Mammary epithelial cell (primary cell): ENCODE results near the gene FAT4.

ENCODE experiments used
- EZH2 ChIP-seq: IDR thresholded peaks from 2 replicates; pipeline ENCODE4 v1.6.1; 2012; ENCODE audit warnings: low read length, inconsistent platforms, borderline replicate concordance
- TF ChIP-seq, protein P1 (sequence below), 2 donors: IDR thresholded peaks in 1 of 2; conservative IDR thresholded peaks in 1 of 2; 2 replicates each; pipeline ENCODE4 v1.5.1; 2011 to 2012; ENCODE audit warnings: inconsistent platforms in 2 of 2, low read length in 2 of 2, mild to moderate bottlenecking in 2 of 2, control low read depth in 1 of 2, low read depth in 1 of 2; ENCODE audit not compliant: insufficient read depth in 1 of 2; ENCODE audit errors: extremely low read depth in 1 of 2

DNA sequence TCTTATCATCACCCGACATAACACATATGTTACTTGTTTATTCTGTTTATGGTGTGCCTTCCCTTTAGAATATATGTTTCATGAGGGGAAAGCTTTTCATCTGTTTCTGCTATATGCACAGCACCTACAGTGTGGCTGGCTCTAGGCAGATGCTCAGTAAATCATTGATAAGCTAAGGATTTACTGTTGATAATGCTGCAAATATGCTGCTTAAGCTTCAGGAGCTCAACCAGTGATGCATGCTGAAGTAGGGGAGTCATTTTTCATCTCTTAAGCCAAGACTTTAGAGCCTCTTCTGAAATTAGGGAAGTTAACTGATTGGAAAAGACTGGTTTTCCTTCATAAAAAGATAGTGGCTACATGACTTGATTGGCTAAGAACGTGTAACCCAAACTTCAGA, 16.4 kb downstream of the FAT4 start:
- TF ChIP-seq, protein P1, sequence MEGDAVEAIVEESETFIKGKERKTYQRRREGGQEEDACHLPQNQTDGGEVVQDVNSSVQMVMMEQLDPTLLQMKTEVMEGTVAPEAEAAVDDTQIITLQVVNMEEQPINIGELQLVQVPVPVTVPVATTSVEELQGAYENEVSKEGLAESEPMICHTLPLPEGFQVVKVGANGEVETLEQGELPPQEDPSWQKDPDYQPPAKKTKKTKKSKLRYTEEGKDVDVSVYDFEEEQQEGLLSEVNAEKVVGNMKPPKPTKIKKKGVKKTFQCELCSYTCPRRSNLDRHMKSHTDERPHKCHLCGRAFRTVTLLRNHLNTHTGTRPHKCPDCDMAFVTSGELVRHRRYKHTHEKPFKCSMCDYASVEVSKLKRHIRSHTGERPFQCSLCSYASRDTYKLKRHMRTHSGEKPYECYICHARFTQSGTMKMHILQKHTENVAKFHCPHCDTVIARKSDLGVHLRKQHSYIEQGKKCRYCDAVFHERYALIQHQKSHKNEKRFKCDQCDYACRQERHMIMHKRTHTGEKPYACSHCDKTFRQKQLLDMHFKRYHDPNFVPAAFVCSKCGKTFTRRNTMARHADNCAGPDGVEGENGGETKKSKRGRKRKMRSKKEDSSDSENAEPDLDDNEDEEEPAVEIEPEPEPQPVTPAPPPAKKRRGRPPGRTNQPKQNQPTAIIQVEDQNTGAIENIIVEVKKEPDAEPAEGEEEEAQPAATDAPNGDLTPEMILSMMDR (conservative IDR thresholded peaks at IDR 0.05 in 1 of 2, IDR thresholded peaks at IDR 0.05 in 1 of 2; ENCODE audit: extremely low read depth in 1 of 2, insufficient read depth in 1 of 2, low read depth in 1 of 2, low read length in 2 of 2): no peak
- no peak for TF ChIP-seq EZH2
